Thoracic aorta (tissue), 2 donors: ENCODE data around the gene NPAS3. TPM values are rescaled to one million over a fixed set of nuclear protein-coding genes. Genes with fewer than 3 reads are reported as not detected.

Experiments
- ATAC-seq: fragments of 150-250 bp; one replicate; pipeline ENCODE4 v1.8.0; 2017; ENCODE audit warnings: low read depth; ENCODE audit not compliant: insufficient number of reproducible peaks, low FRiP score
- DNase-seq: peaks from one replicate; pipeline ENCODE4 v3.0.0-alpha.2; 2020; ENCODE audit warnings: low spot score
- H3K27ac ChIP-seq, 2 donors: fragments of 200-600 bp; sonication (generic); 1 replicate in 1 of 2; 2 replicates in 1 of 2; pipeline ENCODE4 v1.5.1; 2016; ENCODE audit warnings: mild to moderate bottlenecking in 2 of 2, moderate library complexity in 2 of 2
- H3K27me3 ChIP-seq: fragments of 200-600 bp; sonication (generic); replicated peaks from 2 replicates; pipeline ENCODE4 v1.6.0; 2016; ENCODE audit warnings: mild to moderate bottlenecking; ENCODE audit not compliant: insufficient read depth
- H3K36me3 ChIP-seq: fragments of 200-600 bp; sonication (generic); one replicate; pipeline ENCODE4 v1.5.1; 2016
- H3K4me1 ChIP-seq, 2 donors: fragments of 200-600 bp; sonication (generic); 1 replicate in 1 of 2; 2 replicates in 1 of 2; pipeline versions ENCODE4 v1.5.1 to v1.6.0; 2016; ENCODE audit warnings: low read depth in 2 of 2, mild to moderate bottlenecking in 1 of 2; ENCODE audit not compliant: control insufficient read depth in 1 of 2
- H3K4me3 ChIP-seq: fragments of 200-600 bp; sonication (generic); 2 replicates; pipeline ENCODE4 v1.5.1; 2016; ENCODE audit warnings: mild to moderate bottlenecking
- H3K9me3 ChIP-seq: fragments of 200-600 bp; sonication (generic); 2 replicates; pipeline ENCODE4 v1.5.1; 2016
- total RNA-seq, 2 donors: library from RNA; depleted of rRNA; stranded (reverse); fragments of >200 nt; gene quantifications; one replicate each; pipeline versions ENCODE4 v1.1.0 to v1.2.3, GENCODE V29; 2016
- TF ChIP-seq, protein P1 (sequence below): fragments of 200-600 bp; sonication (generic); IDR thresholded peaks from one replicate; pipeline ENCODE4 v1.5.1; 2019; ENCODE audit warnings: antibody characterized with exemption

The NPAS3 gene
- total RNA-seq, 2 donors from 2014 or later, result 1.1 TPM; not detected in 1

DNA sequence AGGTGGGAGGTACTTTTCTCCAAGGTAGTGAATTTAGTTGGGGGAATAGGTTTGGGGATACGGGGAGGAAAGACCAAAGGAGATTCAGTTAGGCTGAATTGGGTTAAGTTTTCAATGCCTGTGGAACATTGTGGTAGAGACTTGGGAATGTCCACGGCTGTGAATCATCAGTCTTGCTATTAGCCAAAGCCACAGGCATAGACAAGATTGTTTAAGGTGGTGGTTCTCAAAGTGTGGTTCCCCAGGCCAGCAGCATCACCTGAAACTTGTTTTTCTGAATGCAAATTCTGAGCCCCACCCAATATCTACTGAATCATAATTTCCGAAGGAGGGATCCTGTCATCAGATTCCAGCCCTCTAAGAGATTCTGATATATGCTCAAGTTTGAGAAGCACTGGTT lies 696.0 kb downstream of the NPAS3 start:
- Histone ChIP-seq H3K27me3 (no peaks in the 10 kb centered on the region), H3K4me3 (no peak overlapping the region), H3K27ac (no peak overlapping the region), H3K4me1 (no peaks in the 10 kb centered on the region), H3K9me3 (no peaks in the 10 kb centered on the region), H3K36me3 (no peaks in the 10 kb centered on the region)
- ATAC-seq (no peak), DNase-seq (no peak)
- TF ChIP-seq, protein P1, sequence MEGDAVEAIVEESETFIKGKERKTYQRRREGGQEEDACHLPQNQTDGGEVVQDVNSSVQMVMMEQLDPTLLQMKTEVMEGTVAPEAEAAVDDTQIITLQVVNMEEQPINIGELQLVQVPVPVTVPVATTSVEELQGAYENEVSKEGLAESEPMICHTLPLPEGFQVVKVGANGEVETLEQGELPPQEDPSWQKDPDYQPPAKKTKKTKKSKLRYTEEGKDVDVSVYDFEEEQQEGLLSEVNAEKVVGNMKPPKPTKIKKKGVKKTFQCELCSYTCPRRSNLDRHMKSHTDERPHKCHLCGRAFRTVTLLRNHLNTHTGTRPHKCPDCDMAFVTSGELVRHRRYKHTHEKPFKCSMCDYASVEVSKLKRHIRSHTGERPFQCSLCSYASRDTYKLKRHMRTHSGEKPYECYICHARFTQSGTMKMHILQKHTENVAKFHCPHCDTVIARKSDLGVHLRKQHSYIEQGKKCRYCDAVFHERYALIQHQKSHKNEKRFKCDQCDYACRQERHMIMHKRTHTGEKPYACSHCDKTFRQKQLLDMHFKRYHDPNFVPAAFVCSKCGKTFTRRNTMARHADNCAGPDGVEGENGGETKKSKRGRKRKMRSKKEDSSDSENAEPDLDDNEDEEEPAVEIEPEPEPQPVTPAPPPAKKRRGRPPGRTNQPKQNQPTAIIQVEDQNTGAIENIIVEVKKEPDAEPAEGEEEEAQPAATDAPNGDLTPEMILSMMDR, result no peak

DNA sequence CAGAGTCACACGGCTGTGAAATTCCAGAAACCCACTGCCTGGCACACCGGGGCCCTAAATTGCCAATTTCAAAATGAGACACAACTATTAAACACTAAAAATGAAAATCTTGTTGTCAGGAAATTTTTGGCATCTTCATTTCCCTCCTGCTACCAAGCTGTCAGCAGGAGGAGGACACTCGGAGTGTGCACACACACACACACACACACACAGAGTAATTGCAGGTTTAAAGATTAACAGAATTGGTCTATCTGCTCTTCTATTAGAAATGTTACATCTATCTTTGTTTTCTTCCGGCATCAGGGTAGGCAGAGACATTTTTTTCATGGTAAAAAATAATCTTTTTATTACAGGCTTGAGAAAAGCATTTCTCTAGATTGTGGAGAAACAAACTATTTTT lies 698.0 kb downstream of the NPAS3 start:
- TF ChIP-seq, protein P1, result no peak
- Histone ChIP-seq H3K4me1 (no peaks in the 10 kb centered on the region), H3K36me3 (no peaks in the 10 kb centered on the region), H3K27me3 (no peaks in the 10 kb centered on the region), H3K4me3 (no peak overlapping the region), H3K27ac (no peak overlapping the region), H3K9me3 (no peaks in the 10 kb centered on the region)
- ATAC-seq (no peak), DNase-seq (no peak)

DNA sequence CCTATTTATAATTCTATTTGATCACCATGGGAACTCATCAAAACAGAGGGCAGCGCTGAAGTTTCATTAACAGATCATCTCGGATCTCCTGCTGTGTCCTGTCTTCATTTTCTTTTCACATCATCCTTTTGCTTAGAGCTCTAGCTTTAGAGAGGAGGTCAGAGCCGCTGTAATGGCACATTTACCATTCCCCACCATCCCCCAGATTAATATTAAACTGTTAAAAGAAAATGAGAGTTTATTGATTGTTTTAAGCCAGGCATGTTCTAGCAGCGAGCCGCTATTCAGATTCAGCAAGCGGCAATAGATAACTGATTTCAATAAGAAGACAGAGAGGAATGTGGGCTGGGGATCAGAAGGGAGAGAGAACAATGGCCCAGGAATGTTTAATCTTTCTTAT lies 703.4 kb downstream of the NPAS3 start:
- Histone ChIP-seq H3K27ac (no peak overlapping the region), H3K36me3 (no peaks in the 10 kb centered on the region), H3K27me3 (no peaks in the 10 kb centered on the region), H3K4me3 (no peak overlapping the region), H3K4me1 (no peaks in the 10 kb centered on the region), H3K9me3 (no peaks in the 10 kb centered on the region)
- ATAC-seq (no peak), DNase-seq (no peak)
- TF ChIP-seq, protein P1, result no peak

DNA sequence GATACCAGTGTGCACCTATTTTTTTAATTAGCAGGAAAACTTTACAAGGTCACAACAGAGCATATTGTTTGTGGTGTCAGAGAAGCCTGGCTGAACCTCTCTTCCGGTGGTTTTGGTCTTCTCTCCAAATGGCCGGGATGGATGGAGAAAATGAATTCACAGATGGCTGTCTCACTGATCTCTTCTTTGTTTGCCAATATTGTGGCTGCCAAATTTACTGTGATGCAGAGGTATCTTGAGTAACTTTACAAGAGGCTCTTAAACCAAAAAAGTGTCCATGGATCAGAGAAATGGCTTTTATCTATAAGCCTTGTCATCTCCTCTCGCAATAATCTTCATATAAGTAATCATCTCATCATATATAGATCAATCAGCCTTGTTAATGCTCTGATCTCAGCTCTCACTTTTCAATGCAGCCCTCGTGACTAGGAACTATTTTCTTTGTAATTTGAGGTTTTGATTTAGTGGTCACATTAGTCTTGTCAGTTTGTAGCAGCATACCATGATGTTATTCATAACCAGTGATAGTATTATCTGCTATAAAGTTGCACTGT lies 704.1 kb downstream of the NPAS3 start:
- ATAC-seq, result no peak
- no peak overlapping the region for H3K4me3 ChIP-seq
- H3K9me3 ChIP-seq, result no peaks in the 10 kb centered on the region
- no peak overlapping the region for H3K27ac ChIP-seq
- TF ChIP-seq, protein P1, result no peak
- no peak for DNase-seq
- no peaks in the 10 kb centered on the region for H3K27me3 ChIP-seq
- H3K4me1 ChIP-seq, result no peaks in the 10 kb centered on the region
- H3K36me3 ChIP-seq, result no peaks in the 10 kb centered on the region

DNA sequence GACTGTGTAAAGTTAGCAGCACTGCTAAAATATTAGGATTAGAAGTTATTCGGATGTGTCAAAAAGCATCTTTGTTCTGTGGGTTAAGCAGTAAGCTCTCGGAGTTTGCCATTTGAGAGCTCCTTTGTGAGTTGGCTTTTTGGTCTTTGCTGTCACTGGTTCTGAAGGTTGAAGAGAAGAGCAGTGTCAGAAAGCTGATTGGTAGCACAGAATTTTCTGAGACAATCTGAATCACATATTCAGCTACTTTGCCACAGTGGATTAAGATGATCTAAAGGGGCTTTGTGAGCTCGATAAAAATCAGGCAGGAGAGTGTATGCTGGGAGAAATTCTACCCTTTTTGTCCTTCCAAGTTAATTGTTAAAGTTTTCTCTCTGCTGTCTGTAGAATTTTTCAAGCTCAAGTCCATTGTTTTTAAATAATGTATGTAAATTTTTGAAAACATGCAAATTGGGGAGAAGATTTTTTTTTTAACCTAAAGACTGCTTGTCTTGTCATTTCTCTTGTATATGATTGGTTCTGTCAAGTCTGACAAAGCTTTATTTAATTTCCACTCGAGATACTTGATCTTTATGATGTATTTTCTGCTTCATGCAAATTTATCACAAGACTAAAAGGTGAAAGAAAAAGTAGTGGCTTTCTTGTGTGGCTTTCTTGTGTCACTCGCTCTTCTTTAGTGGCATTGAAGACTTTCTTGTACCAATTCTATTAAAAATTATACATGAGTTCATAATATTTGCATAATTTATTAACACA lies 704.9 kb downstream of the NPAS3 start:
- Histone ChIP-seq H3K36me3 (no peaks in the 10 kb centered on the region), H3K27ac (no peak overlapping the region), H3K9me3 (no peaks in the 10 kb centered on the region), H3K4me3 (no peak overlapping the region), H3K27me3 (no peaks in the 10 kb centered on the region), H3K4me1 (no peaks in the 10 kb centered on the region)
- no peak for ATAC-seq
- DNase-seq, result no peak
- TF ChIP-seq, protein P1, result no peak
